Caco-2 (cell line): Measurements from ENCODE around the gene PIGQ. TPM values are rescaled to one million over a fixed set of nuclear protein-coding genes. Genes with fewer than 3 reads are reported as not detected.

Experiments used
- BruUV-seq: library from RNA; stranded (reverse); fragments of 400-500 nt; replicated peaks from 2 replicates; lab custom pipeline; 2021; lab: Mats Ljungman, UMichigan
- CTCF ChIA-PET: fragments of 300-600 bp; sonication (Branson Sonifier 250); formaldehyde crosslinking; loops from one replicate; lab custom pipeline; 2022; ENCODE audit warnings: antibody characterized with exemption; lab: Charles Lee
- POLR2A ChIA-PET: fragments of 300-600 bp; sonication (Branson Sonifier 250); formaldehyde crosslinking; loops from one replicate; lab custom pipeline; 2022; ENCODE audit warnings: antibody characterized with exemption; lab: Charles Lee
- DNase-seq, 2 experiments: peaks; one replicate each; pipeline versions ENCODE4 v3.0.0 to v3.0.0-alpha.2; 2020 to 2022
- H3K27me3 ChIP-seq: replicated peaks from 2 replicates; pipeline ENCODE4 v1.6.0; 2011; ENCODE audit warnings: low read length; ENCODE audit not compliant: control insufficient read depth, insufficient read depth
- H3K36me3 ChIP-seq: 2 replicates; pipeline ENCODE4 v1.5.1; 2011; ENCODE audit warnings: low read length; ENCODE audit not compliant: control insufficient read depth, insufficient read depth
- H3K4me1 ChIP-seq: fragments of 250-450 bp; sonication (Bioruptor Pico); 2 replicates; pipeline ENCODE4 v1.5.1; 2020; ENCODE audit warnings: mild to moderate bottlenecking
- H3K4me3 ChIP-seq: 2 replicates; pipeline ENCODE4 v1.5.1; 2011; ENCODE audit warnings: low read depth, mild to moderate bottlenecking, control low read depth, low read length
- H3K9me3 ChIP-seq: fragments of 250-450 bp; sonication (Bioruptor Pico); 2 replicates; pipeline ENCODE4 v1.5.1; 2020; ENCODE audit warnings: mild to moderate bottlenecking, moderate library complexity
- H3K27ac Mint-ChIP-seq: one replicate; pipeline ENCODE4 v1.8.0; 2022; ENCODE audit warnings: mixed read lengths; ENCODE audit not compliant: unreplicated experiment
- H3K27me3 Mint-ChIP-seq: one replicate; pipeline ENCODE4 v1.8.0; 2022; ENCODE audit warnings: mixed read lengths; ENCODE audit not compliant: insufficient read depth, unreplicated experiment
- H3K36me3 Mint-ChIP-seq: one replicate; pipeline ENCODE4 v1.8.0; 2022; ENCODE audit warnings: mild to moderate bottlenecking, mixed read lengths; ENCODE audit not compliant: insufficient read depth, unreplicated experiment
- H3K4me1 Mint-ChIP-seq: one replicate; pipeline ENCODE4 v1.8.0; 2022; ENCODE audit warnings: low read depth, mixed read lengths; ENCODE audit not compliant: unreplicated experiment
- H3K4me3 Mint-ChIP-seq: one replicate; pipeline ENCODE4 v1.8.0; 2022; ENCODE audit warnings: mild to moderate bottlenecking, moderate library complexity, mixed read lengths; ENCODE audit not compliant: unreplicated experiment
- H3K9me3 Mint-ChIP-seq: one replicate; pipeline ENCODE4 v1.8.0; 2022; ENCODE audit warnings: mixed read lengths; ENCODE audit not compliant: unreplicated experiment
- CTCF ChIP-seq, 2 experiments: fragments of 200-600 bp in 1 of 2; IDR thresholded peaks; 1 replicate in 1 of 2; 2 replicates in 1 of 2; pipeline versions ENCODE4 v1.5.1 to v1.8.0; 2011 to 2022; ENCODE audit warnings: antibody characterized with exemption in 1 of 2, control low read depth in 1 of 2, inconsistent platforms in 1 of 2, low read depth in 1 of 2, low read length in 1 of 2, mild to moderate bottlenecking in 1 of 2, moderate library complexity in 1 of 2; ENCODE audit not compliant: insufficient read depth in 1 of 2, severe bottlenecking in 1 of 2, unreplicated experiment in 1 of 2
- intact Hi-C: fragments of 100-400 bp; cut with micrococcal nuclease; formaldehyde crosslinking; loops from one replicate; pipeline ENCODE4 v1.10.0; 2022; ENCODE audit not compliant: unreplicated experiment
- total RNA-seq: library from RNA; stranded (reverse); gene quantifications from 2 replicates; pipeline ENCODE4 v1.2.3, GENCODE V29; 2022

The PIGQ gene
- total RNA-seq, 1 experiment from 2014 or later: 45.8 TPM

- TF ChIP-seq CTCF (IDR thresholded peaks at IDR 0.05; ENCODE audit: insufficient read depth in 1 of 2, low read depth in 1 of 2, low read length in 1 of 2, severe bottlenecking in 1 of 2, unreplicated experiment in 1 of 2): no peak
- BruUV-seq: no TSS peak
- intact Hi-C loops: no loop called here
- Mint-ChIP-seq H3K4me3 (peak overlapping the region; percentile 75), H3K9me3 (no peaks in the 10 kb centered on the region), H3K27ac (peak overlapping the region; percentile 66), H3K4me1 (peaks cover 25% of the 10 kb centered on the region), H3K36me3 (peaks cover 37% of the 10 kb centered on the region), H3K27me3 (no peaks in the 10 kb centered on the region)
- peak in 1 of 2 experiments; percentile 48 for DNase-seq
- Histone ChIP-seq H3K4me3 (no peak overlapping the region), H3K4me1 (peaks cover 31% of the 10 kb centered on the region), H3K9me3 (no peaks in the 10 kb centered on the region), H3K36me3 (no peaks in the 10 kb centered on the region; the same call in 1 of the 2 replicates), H3K27me3 (no peaks in the 10 kb centered on the region)
- ChIA-PET CTCF (interaction anchor here (0.6 to 1.0 kb wide), 3 partner anchors 9 to 88 kb away, joined by 3 to 6 read pairs (median 3); partner anchors contain the start of gene MCRIP2), POLR2A (interaction anchor here (1.2 kb wide), 1 partner anchor 56 kb away, joined by 4 read pairs; the partner anchor contains the start of gene WDR90)
These were observed 22.9 kb downstream of the PIGQ start for GRCh38 chr16:592518-593306.

GRCh38 chr16:593406-593805 lies 23.6 kb downstream of the PIGQ start:
- H3K4me1 Mint-ChIP-seq: peaks cover 25% of the 10 kb centered on the region
- H3K27ac Mint-ChIP-seq: peak overlapping the region; percentile 66
- Histone ChIP-seq H3K27me3 (no peaks in the 10 kb centered on the region), H3K36me3 (no peaks in the 10 kb centered on the region), H3K9me3 (no peaks in the 10 kb centered on the region), H3K4me1 (peaks cover 29% of the 10 kb centered on the region), H3K4me3 (peak overlapping the region; percentile 22; the same call in 1 of the 2 replicates)
- H3K36me3 Mint-ChIP-seq: peaks cover 32% of the 10 kb centered on the region
- no peak for TF ChIP-seq CTCF (IDR thresholded peaks at IDR 0.05; ENCODE audit: insufficient read depth in 1 of 2, low read depth in 1 of 2, low read length in 1 of 2, severe bottlenecking in 1 of 2, unreplicated experiment in 1 of 2)
- no peaks in the 10 kb centered on the region for H3K9me3 Mint-ChIP-seq
- DNase-seq: peak; percentile 65 to 84
- H3K4me3 Mint-ChIP-seq: peak overlapping the region; percentile 42
- no TSS peak for BruUV-seq
- intact Hi-C loops: no loop called here
- ChIA-PET POLR2A (interaction anchor here (1.2 kb wide), 1 partner anchor 56 kb away, joined by 4 read pairs; the partner anchor contains the start of gene WDR90), CTCF (interaction anchor here (0.6 to 1.0 kb wide), 3 partner anchors 9 to 88 kb away, joined by 3 to 6 read pairs (median 3); partner anchors contain the start of gene MCRIP2)
- H3K27me3 Mint-ChIP-seq: no peaks in the 10 kb centered on the region

GRCh38 chr16:593807-594206 lies 24.0 kb downstream of the PIGQ start:
- H3K4me3 Mint-ChIP-seq: peak overlapping the region; percentile 42
- intact Hi-C loops: no loop called here
- Histone ChIP-seq H3K9me3 (no peaks in the 10 kb centered on the region), H3K36me3 (no peaks in the 10 kb centered on the region), H3K27me3 (no peaks in the 10 kb centered on the region), H3K4me3 (no peak overlapping the region), H3K4me1 (peaks cover 29% of the 10 kb centered on the region)
- peak in 1 of 2 experiments; percentile 28 for DNase-seq
- no peak for TF ChIP-seq CTCF (IDR thresholded peaks at IDR 0.05; ENCODE audit: insufficient read depth in 1 of 2, low read depth in 1 of 2, low read length in 1 of 2, severe bottlenecking in 1 of 2, unreplicated experiment in 1 of 2)
- ChIA-PET CTCF (no interaction called here), POLR2A (interaction anchor here (1.2 kb wide), 1 partner anchor 55 kb away, joined by 4 read pairs; the partner anchor contains the start of gene WDR90)
- H3K9me3 Mint-ChIP-seq: no peaks in the 10 kb centered on the region
- H3K27me3 Mint-ChIP-seq: no peaks in the 10 kb centered on the region
- peaks cover 25% of the 10 kb centered on the region for H3K4me1 Mint-ChIP-seq
- peaks cover 31% of the 10 kb centered on the region for H3K36me3 Mint-ChIP-seq
- BruUV-seq: TSS peak; percentile 16
- peak overlapping the region; percentile 66 for H3K27ac Mint-ChIP-seq
